SK-N-SH (cell line): ENCODE results near the gene BORA. TPM values are rescaled to one million over a fixed set of nuclear protein-coding genes. Genes with fewer than 3 reads are reported as not detected.
A peak's percentile ranks its signal among the peaks of the same experiment; 100 is the strongest.

Experiments used
- CTCF ChIA-PET: fragments of 300-600, 350-600 bp; formaldehyde crosslinking; extraction: SDS; loops from one replicate; lab custom pipeline; 2021; lab: Yijun Ruan, JAX
- POLR2A ChIA-PET: fragments of 350-600 bp; sonication (Branson Sonifier 250); formaldehyde crosslinking; extraction: SDS; loops from one replicate; lab custom pipeline; 2020; ENCODE audit warnings: antibody characterized with exemption, inconsistent platforms; lab: Yijun Ruan, JAX
- DNase-seq: peaks from one replicate; pipeline ENCODE4 v3.0.0; 2012
- H2AFZ ChIP-seq: fragments of 200-600 bp; sonication (generic); 2 replicates; pipeline ENCODE4 v1.8.1; 2016; ENCODE audit warnings: antibody characterized with exemption, mild to moderate bottlenecking, low read depth
- H3F3A ChIP-seq: fragments of 200-600 bp; sonication (generic); replicated peaks from 2 replicates; pipeline ENCODE3; 2016; ENCODE audit warnings: antibody characterized with exemption, mild to moderate bottlenecking; ENCODE audit not compliant: insufficient read depth
- H3K27ac ChIP-seq, 2 experiments: fragments of 200-500 bp in 1 of 2; fragments of 200-600 bp in 1 of 2; sonication (Bioruptor generic) in 1 of 2; sonication (generic), shearing (Covaris generic) in 1 of 2; 2 replicates each; pipeline versions ENCODE4 v1.5.1 to v1.6.1; 2014 to 2016; ENCODE audit warnings: low read depth in 2 of 2, inconsistent platforms in 1 of 2, low read length in 1 of 2, mild to moderate bottlenecking in 1 of 2, mixed read lengths in 1 of 2
- H3K27me3 ChIP-seq: fragments of 200-600 bp; sonication (generic), shearing (Covaris generic); 2 replicates; pipeline ENCODE4 v1.6.1; 2016; ENCODE audit warnings: mixed run types; ENCODE audit not compliant: insufficient read depth
- H3K36me3 ChIP-seq, 2 experiments: fragments of 200-500 bp in 1 of 2; fragments of 200-600 bp in 1 of 2; sonication (Bioruptor generic) in 1 of 2; sonication (generic) in 1 of 2; replicated peaks in 1 of 2; 2 replicates each; pipeline versions ENCODE3 to v1.5.1; 2014 to 2016; ENCODE audit warnings: low read length in 1 of 2, mild to moderate bottlenecking in 1 of 2; ENCODE audit not compliant: insufficient read depth in 2 of 2, control insufficient read depth in 1 of 2
- H3K4me1 ChIP-seq, 2 experiments: fragments of 200-500 bp in 1 of 2; fragments of 200-600 bp in 1 of 2; sonication (Bioruptor generic) in 1 of 2; sonication (generic), shearing (Covaris generic) in 1 of 2; 2 replicates each; pipeline versions ENCODE4 v1.5.1 to v1.6.1; 2014 to 2016; ENCODE audit warnings: low read depth in 1 of 2, low read length in 1 of 2, mixed run types in 1 of 2; ENCODE audit not compliant: insufficient read depth in 2 of 2, control insufficient read depth in 1 of 2
- H3K4me2 ChIP-seq: fragments of 200-600 bp; sonication (generic), shearing (Covaris generic); 2 replicates; pipeline ENCODE4 v1.6.1; 2017; ENCODE audit warnings: mixed run types
- H3K4me3 ChIP-seq, 2 experiments: fragments of 200-500 bp in 1 of 2; fragments of 200-600 bp in 1 of 2; sonication (Bioruptor generic) in 1 of 2; sonication (generic), shearing (Covaris generic) in 1 of 2; 2 replicates each; pipeline versions ENCODE4 v1.5.1 to v1.8.1; 2014 to 2016; ENCODE audit warnings: low read depth in 2 of 2, inconsistent platforms in 1 of 2, low read length in 1 of 2, mild to moderate bottlenecking in 1 of 2, mixed read lengths in 1 of 2, moderate library complexity in 1 of 2
- H3K79me2 ChIP-seq: fragments of 200-600 bp; sonication (generic); 2 replicates; pipeline ENCODE4 v1.8.1; 2017; ENCODE audit warnings: mild to moderate bottlenecking; ENCODE audit not compliant: insufficient read depth
- H3K9ac ChIP-seq: fragments of 200-600 bp; sonication (generic); 2 replicates; pipeline ENCODE4 v1.6.1; 2017; ENCODE audit warnings: mixed run types
- H3K9me2 ChIP-seq: fragments of 200-600 bp; sonication (generic); 2 replicates; pipeline ENCODE4 v1.6.1; 2017; ENCODE audit warnings: mixed run types
- H3K9me3 ChIP-seq: fragments of 200-600 bp; sonication (generic); 2 replicates; pipeline ENCODE4 v1.6.1; 2017; ENCODE audit warnings: mixed run types, mild to moderate bottlenecking, moderate library complexity
- H4K20me1 ChIP-seq: fragments of 200-600 bp; sonication (generic); 2 replicates; pipeline ENCODE4 v1.6.1; 2017; ENCODE audit warnings: mild to moderate bottlenecking, mixed run types; ENCODE audit not compliant: insufficient read depth
- CHD2 ChIP-seq: fragments of 150-350 bp; IDR thresholded peaks from 2 replicates; pipeline ENCODE4 v1.6.1; 2018; ENCODE audit warnings: low read length; ENCODE audit not compliant: partially characterized antibody
- CTCF ChIP-seq: fragments of 200-600 bp; sonication (generic); IDR thresholded peaks from 2 replicates; pipeline ENCODE4 v1.6.1; 2017; ENCODE audit warnings: antibody characterized with exemption, mild to moderate bottlenecking, moderate library complexity
- ELF1 ChIP-seq: IDR thresholded peaks from 2 replicates; pipeline ENCODE4 v1.4.0; 2012
- EP300 ChIP-seq, 2 experiments: IDR thresholded peaks; 2 replicates each; pipeline versions ENCODE4 v1.4.0 to v1.6.1; 2012; ENCODE audit warnings: borderline replicate concordance in 1 of 2, low read depth in 1 of 2, low read length in 1 of 2
- EZH2phosphoT487 ChIP-seq: fragments of 200-600 bp; sonication (generic); IDR thresholded peaks from 2 replicates; pipeline ENCODE4 v1.6.1; 2017; ENCODE audit warnings: low read depth, mixed run types, mild to moderate bottlenecking, antibody characterized with exemption, moderate library complexity, borderline replicate concordance
- FOXJ3 ChIP-seq: sonication (generic); formaldehyde crosslinking; IDR thresholded peaks from 2 replicates; pipeline ENCODE4 v1.5.1; 2020; ENCODE audit warnings: mild to moderate bottlenecking, missing genetic modification reagents
- GABPA ChIP-seq: IDR thresholded peaks from 2 replicates; pipeline ENCODE4 v1.4.0; 2012; ENCODE audit warnings: low read depth, mild to moderate bottlenecking
- GATA2 ChIP-seq: sonication (generic); formaldehyde crosslinking; IDR thresholded peaks from 2 replicates; pipeline ENCODE4 v1.5.0; 2020; ENCODE audit warnings: mild to moderate bottlenecking, missing genetic modification reagents
- IRF3 ChIP-seq: fragments of 150-350 bp; IDR thresholded peaks from 2 replicates; pipeline ENCODE4 v1.6.1; 2016; ENCODE audit warnings: mild to moderate bottlenecking, low read depth, low read length
- JUND ChIP-seq: IDR thresholded peaks from 2 replicates; pipeline ENCODE4 v1.4.0; 2012
- MEF2A ChIP-seq: IDR thresholded peaks from 2 replicates; pipeline ENCODE4 v1.4.0; 2012; ENCODE audit warnings: low read depth, borderline replicate concordance
- MXI1 ChIP-seq: IDR thresholded peaks from 2 replicates; pipeline ENCODE4 v1.6.1; 2012; ENCODE audit warnings: mild to moderate bottlenecking, low read depth, low read length, improper control_type of control experiment
- NRF1 ChIP-seq: IDR thresholded peaks from 2 replicates; pipeline ENCODE4 v1.6.1; 2012; ENCODE audit warnings: low read depth, mild to moderate bottlenecking, low read length
- PBX3 ChIP-seq: IDR thresholded peaks from 2 replicates; pipeline ENCODE4; 2012
- RAD21 ChIP-seq: IDR thresholded peaks from 2 replicates; pipeline ENCODE4 v1.6.1; 2012; ENCODE audit warnings: mild to moderate bottlenecking, low read length
- RCOR1 ChIP-seq: fragments of 150-350 bp; IDR thresholded peaks from 2 replicates; pipeline ENCODE4 v1.6.1; 2017; ENCODE audit warnings: antibody characterized with exemption, low read length
- RXRA ChIP-seq: IDR thresholded peaks from 2 replicates; pipeline ENCODE4 v1.4.0; 2012; ENCODE audit warnings: low read depth, mild to moderate bottlenecking, borderline replicate concordance
- SIN3A ChIP-seq: IDR thresholded peaks from 2 replicates; pipeline ENCODE4 v1.6.1; 2012; ENCODE audit warnings: low read depth, mild to moderate bottlenecking, low read length, moderate library complexity, borderline replicate concordance
- SMC3 ChIP-seq: IDR thresholded peaks from 2 replicates; pipeline ENCODE4 v1.6.1; 2012; ENCODE audit warnings: low read depth, low read length, improper control_type of control experiment
- TEAD4 ChIP-seq: IDR thresholded peaks from 2 replicates; pipeline ENCODE4 v1.4.0; 2012; ENCODE audit warnings: mild to moderate bottlenecking, borderline replicate concordance; ENCODE audit not compliant: insufficient read depth
- USF1 ChIP-seq: IDR thresholded peaks from 2 replicates; pipeline ENCODE4 v1.4.0; 2012; ENCODE audit warnings: low read depth, borderline replicate concordance
- USF2 ChIP-seq: fragments of 150-350 bp; IDR thresholded peaks from 2 replicates; pipeline ENCODE4 v1.6.1; 2017; ENCODE audit warnings: antibody characterized with exemption, low read length, low read depth, borderline replicate concordance
- YY1 ChIP-seq: IDR thresholded peaks from 2 replicates; pipeline ENCODE4 v1.4.0; 2012; ENCODE audit warnings: low read depth, mild to moderate bottlenecking
- ZBTB33 ChIP-seq: IDR thresholded peaks from 2 replicates; pipeline ENCODE4 v1.4.0; 2012; ENCODE audit warnings: low read depth, borderline replicate concordance
- WGBS: methylation state at CpG from one replicate; pipeline ENCODE4 v1.1.6; 2017; ENCODE audit warnings: low lambda C conversion rate; 5-methylcytosine and 5-hydroxymethylcytosine counted together
- polyA plus RNA-seq, 3 experiments: library from polyadenylated mRNA; depleted of rRNA; stranded (reverse); fragments of >200 nt; gene quantifications; 2 replicates each; pipeline ENCODE4 v1.2.3, GENCODE V29; 2012

The BORA gene
- polyA plus RNA-seq (2012; rRNA removed): 1.4 and 2.0 TPM in 2 replicates
- polyA plus RNA-seq (2012; cell fraction: cytosol; rRNA removed): 2.6 and 2.9 TPM in 2 replicates
- polyA plus RNA-seq (2012; cell fraction: nucleus; rRNA removed): 1.3 and 2.3 TPM in 2 replicates

GRCh38 chr13:72727417-72728289 is at the start of gene BORA, which contains the start of gene MZT1:
BORA (plus strand) TSS chr13:72727923; CDS start chr13:72728941, 1,018 bp downstream.
MZT1 (minus strand) TSS chr13:72727629; CDS start chr13:72727602, 27 bp downstream.
- peak within 1 kb of the TSS; percentile 64 to 85; a peak in 3 of 4 replicates for H3K27ac ChIP-seq
- H3F3A ChIP-seq: no peaks in the 10 kb centered on the region
- H3K36me3 ChIP-seq: peaks cover 19 to 24% of the 10 kb centered on the region in 2 experiments
- H3K27me3 ChIP-seq: no peaks in the 10 kb centered on the region
- H4K20me1 ChIP-seq: peaks cover 3% of the 10 kb centered on the region; the same call in 1 of the 2 replicates
- POLR2A ChIA-PET: no interaction called here
- H3K4me3 ChIP-seq: peak within 1 kb of the TSS; percentile 83 to 99
- H3K9me2 ChIP-seq: no peaks in the 10 kb centered on the region
- peaks cover 93% of the 10 kb centered on the region for H3K79me2 ChIP-seq
- H3K4me1 ChIP-seq: peaks cover 5 to 13% of the 10 kb centered on the region in 2 experiments; a peak in 3 of 4 replicates
- peak; percentile 92 for DNase-seq
- 0% methylated on average over 33 of the region's 71 CpGs for WGBS
- CTCF ChIA-PET: no interaction called here
- peak within 1 kb of the TSS; percentile 94 for H3K4me2 ChIP-seq
- H2AFZ ChIP-seq: peak within 1 kb of the TSS; percentile 94
- peak within 1 kb of the TSS; percentile 72 for H3K9ac ChIP-seq
- H3K9me3 ChIP-seq: no peaks in the 10 kb centered on the region
- TF ChIP-seq CHD2: peak; percentile 79
- TF ChIP-seq USF1: no peak
- no peak for TF ChIP-seq RXRA
- TF ChIP-seq PBX3: no peak; the same call in 1 of the 2 replicates
- TF ChIP-seq NRF1: peak; percentile 39; the same call in 1 of the 2 replicates
- TF ChIP-seq CTCF: no peak
- peak; percentile 84 for TF ChIP-seq GABPA
- TF ChIP-seq ZBTB33: peak; percentile 9; the same call in 1 of the 2 replicates
- TF ChIP-seq TEAD4: no peak
- TF ChIP-seq FOXJ3 (CRISPR knock-in tag): no peak
- peak in 1 of 2 experiments; percentile 13; a peak in 1 of 4 replicates for TF ChIP-seq EP300 (IDR thresholded peaks at IDR 0.05; ENCODE audit: borderline replicate concordance in 1 of 2, low read depth in 1 of 2, low read length in 1 of 2)
- TF ChIP-seq GATA2 (CRISPR knock-in tag): no peak
- no peak for TF ChIP-seq MEF2A
- peak; percentile 67 for TF ChIP-seq IRF3
- peak; percentile 80 for TF ChIP-seq YY1
- peak; percentile 88 for TF ChIP-seq ELF1
- no peak for TF ChIP-seq EZH2phosphoT487
- TF ChIP-seq JUND: no peak
- TF ChIP-seq SIN3A: peak; percentile 58; the same call in 1 of the 2 replicates
- 0 out of 2 replicates have a peak, but pooled peaks have one; percentile 37 for TF ChIP-seq RCOR1
- peak; percentile 99 for TF ChIP-seq MXI1
- TF ChIP-seq SMC3: no peak
- TF ChIP-seq RAD21: no peak
- TF ChIP-seq USF2: no peak
